Stomach (tissue), 9 donors: ENCODE data around the gene PSAP. TPM values are rescaled to one million over a fixed set of nuclear protein-coding genes. Genes with fewer than 3 reads are reported as not detected.
A peak's percentile ranks its signal among the peaks of the same experiment; 100 is the strongest.

ENCODE experiments used
- DNase-seq, 2 donors: peaks; one replicate each; pipeline versions ENCODE4 v3.0.0 to v3.0.0-alpha.2; 2013 to 2019
- H3K27ac ChIP-seq, 5 donors: fragments of 200-600 bp in 4 of 5; sonication (generic) in 4 of 5; one replicate each; pipeline ENCODE4 v1.5.1; 2013 to 2019; ENCODE audit warnings: mild to moderate bottlenecking in 1 of 5, moderate library complexity in 1 of 5
- H3K27me3 ChIP-seq, 3 donors: fragments of 200-600 bp; sonication (generic); one replicate each; pipeline ENCODE4 v1.5.1; 2017 to 2019; ENCODE audit warnings: mixed run types in 1 of 3
- H3K36me3 ChIP-seq, 4 donors: fragments of 200-600 bp; sonication (generic); 1 replicate in 3 of 4; 2 replicates in 1 of 4; pipeline ENCODE4 v1.5.1; 2016 to 2019
- H3K4me1 ChIP-seq, 4 donors: fragments of 200-600 bp; sonication (generic); one replicate each; pipeline ENCODE4 v1.5.1; 2016 to 2019
- H3K4me3 ChIP-seq, 4 donors: fragments of 200-600 bp; sonication (generic) in 3 of 4; one replicate each; pipeline ENCODE4 v1.5.1; 2016 to 2019; ENCODE audit warnings: mild to moderate bottlenecking in 1 of 4
- H3K9me3 ChIP-seq, 4 donors: fragments of 200-600 bp; sonication (generic); one replicate each; pipeline ENCODE4 v1.5.1; 2016 to 2019
- EP300 ChIP-seq: sonication (generic); formaldehyde crosslinking; IDR thresholded peaks from one replicate; pipeline ENCODE4 v1.6.1; 2017; ENCODE audit warnings: antibody characterized with exemption
- POLR2A ChIP-seq, 4 donors: fragments of 450-650 bp; IDR thresholded peaks; one replicate each; pipeline ENCODE4 v1.6.1; 2016; ENCODE audit warnings: antibody characterized with exemption in 4 of 4, control low read depth in 2 of 4, mild to moderate bottlenecking in 1 of 4, moderate library complexity in 1 of 4
- POLR2AphosphoS5 ChIP-seq, 3 donors: sonication (generic); formaldehyde crosslinking; IDR thresholded peaks; one replicate each; pipeline ENCODE4 v1.6.1; 2016; ENCODE audit warnings: antibody characterized with exemption in 3 of 3
- WGBS, 5 donors: extraction: QIAGEN DNeasy Blood & Tissue Kit in 3 of 5; methylation state at CpG; one replicate each; pipeline versions ENCODE4 v1.1.5 to v1.1.7; 2013 to 2018; 5-methylcytosine and 5-hydroxymethylcytosine counted together
- intact Hi-C: fragments of 100-400 bp; cut with DNase I; formaldehyde crosslinking; loops from one replicate; pipeline ENCODE4 v1.15.1; 2023; ENCODE audit warnings: low total_unique reads
- polyA plus RNA-seq, 3 donors: library from polyadenylated mRNA; stranded (reverse); fragments of 200-250 nt; gene quantifications; one replicate each; pipeline ENCODE4 v1.2.3, GENCODE V29; 2013
- total RNA-seq, 5 donors: library from RNA; depleted of rRNA; stranded (reverse); fragments of >200 nt; gene quantifications; one replicate each; pipeline versions ENCODE4 v1.1.0 to v1.2.3, GENCODE V29; 2014 to 2016
- TF ChIP-seq, protein P1 (sequence below), 7 experiments: fragments of 450-650 bp in 4 of 7; fragments of 200-600 bp in 3 of 7; sonication (generic) in 3 of 7; IDR thresholded peaks; one replicate each; pipeline ENCODE4 v1.5.1; 2016 to 2019; ENCODE audit warnings: antibody characterized with exemption in 7 of 7, control low read depth in 2 of 7, mild to moderate bottlenecking in 1 of 7
- donor health status: healthy with polysubstance abuse.
- donor health status: Bipolar disorder and iron deficiency.
- donor health status: healthy.

Gene PSAP
- total and polyA plus RNA-seq, 8 donors: 174 to 709 (median 413) TPM

DNA sequence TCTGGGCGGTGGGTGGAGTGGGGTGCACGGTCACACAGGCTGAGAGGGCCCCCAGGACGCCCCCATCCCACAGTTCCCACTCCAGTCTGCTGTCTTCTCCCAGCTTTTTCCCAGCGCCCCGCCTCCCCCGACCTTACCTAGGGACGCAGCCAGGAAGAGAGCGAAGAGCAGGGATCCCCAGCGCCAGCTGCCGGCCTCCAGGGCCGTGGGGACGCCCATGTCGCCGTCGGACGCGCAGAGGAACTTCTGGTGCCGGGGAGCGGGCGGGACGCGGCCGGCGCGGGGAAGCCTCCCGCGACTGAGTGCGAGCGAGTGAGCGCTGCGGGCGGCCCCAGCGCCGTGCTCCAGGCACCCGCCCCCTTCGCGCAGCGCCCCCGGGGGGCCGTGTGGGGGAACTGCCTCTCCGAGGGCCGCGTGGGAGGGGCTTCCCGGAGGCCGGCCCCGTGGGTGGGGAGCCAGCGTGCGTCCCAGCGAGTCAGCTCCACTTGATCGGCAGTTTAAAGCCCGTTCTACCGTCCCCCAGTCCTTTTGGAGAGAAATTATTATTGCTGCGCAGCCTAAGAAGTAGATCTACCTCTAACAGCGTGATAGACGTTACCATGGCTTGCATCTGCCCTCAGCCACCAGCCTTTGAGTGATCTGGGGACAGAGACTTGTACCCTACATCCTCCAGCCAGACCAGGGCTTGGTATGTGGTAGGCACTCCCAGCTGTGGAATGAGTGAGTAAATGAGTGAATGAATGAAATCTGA is 77.7 kb downstream of the PSAP start, which contains the start of gene VSIR:
VSIR (minus strand) TSS at position 300 of the 751 bp plus-strand sequence; CDS start at position 219, 81 bp downstream.
- WGBS, 5 donors: 1 to 8% (median 3%) methylated on average over 5 to 55 of the region's 55 CpGs
- TF ChIP-seq, protein P1, sequence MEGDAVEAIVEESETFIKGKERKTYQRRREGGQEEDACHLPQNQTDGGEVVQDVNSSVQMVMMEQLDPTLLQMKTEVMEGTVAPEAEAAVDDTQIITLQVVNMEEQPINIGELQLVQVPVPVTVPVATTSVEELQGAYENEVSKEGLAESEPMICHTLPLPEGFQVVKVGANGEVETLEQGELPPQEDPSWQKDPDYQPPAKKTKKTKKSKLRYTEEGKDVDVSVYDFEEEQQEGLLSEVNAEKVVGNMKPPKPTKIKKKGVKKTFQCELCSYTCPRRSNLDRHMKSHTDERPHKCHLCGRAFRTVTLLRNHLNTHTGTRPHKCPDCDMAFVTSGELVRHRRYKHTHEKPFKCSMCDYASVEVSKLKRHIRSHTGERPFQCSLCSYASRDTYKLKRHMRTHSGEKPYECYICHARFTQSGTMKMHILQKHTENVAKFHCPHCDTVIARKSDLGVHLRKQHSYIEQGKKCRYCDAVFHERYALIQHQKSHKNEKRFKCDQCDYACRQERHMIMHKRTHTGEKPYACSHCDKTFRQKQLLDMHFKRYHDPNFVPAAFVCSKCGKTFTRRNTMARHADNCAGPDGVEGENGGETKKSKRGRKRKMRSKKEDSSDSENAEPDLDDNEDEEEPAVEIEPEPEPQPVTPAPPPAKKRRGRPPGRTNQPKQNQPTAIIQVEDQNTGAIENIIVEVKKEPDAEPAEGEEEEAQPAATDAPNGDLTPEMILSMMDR (IDR thresholded peaks at IDR 0.05): peak in 5 of 7 experiments; percentile 37 to 97 (median 82)
- TF ChIP-seq POLR2AphosphoS5 (IDR thresholded peaks at IDR 0.05) (peak; percentile 63 to 97 (median 93)), EP300 (no peak), POLR2A (IDR thresholded peaks at IDR 0.05) (peak in 1 of 4 donors; percentile 48)
- peak within 1 kb of the TSS; percentile 88 to 93 (median 90) for H3K27ac ChIP-seq
- peaks cover 56 to 85% (median 65%) of the 10 kb centered on the region in 4 donors for H3K4me1 ChIP-seq
- H3K4me3 ChIP-seq: peak within 1 kb of the TSS; percentile 58 to 85 (median 74)
- intact Hi-C loops: no loop called here
- peak; percentile 91 to 96 for DNase-seq
- H3K27me3 ChIP-seq: no peaks in the 10 kb centered on the region
- no peaks in the 10 kb centered on the region for H3K9me3 ChIP-seq
- no peaks in the 10 kb centered on the region for H3K36me3 ChIP-seq

DNA sequence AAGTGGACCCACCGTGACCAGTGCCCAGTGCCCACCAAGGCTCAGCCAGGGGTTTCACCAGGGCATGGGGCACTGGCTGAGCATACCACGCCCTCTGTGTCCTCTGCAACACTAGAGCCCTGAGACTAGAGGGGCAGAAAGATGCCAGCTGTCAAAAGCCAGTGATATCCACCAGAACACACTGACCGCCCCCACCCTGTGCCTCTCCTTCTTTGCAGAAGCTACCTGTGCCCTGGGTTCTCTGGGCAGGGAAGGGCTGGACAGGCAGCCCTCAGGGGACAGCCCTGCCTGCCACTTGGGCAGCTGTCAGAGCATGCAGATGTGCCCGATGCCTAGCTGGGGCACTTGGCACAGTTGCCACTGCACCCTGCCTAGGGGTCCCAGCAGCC is 78.2 kb downstream of the PSAP start:
- H3K4me1 ChIP-seq: peaks cover 62 to 91% (median 71%) of the 10 kb centered on the region in 4 donors
- no peaks in the 10 kb centered on the region for H3K9me3 ChIP-seq
- H3K36me3 ChIP-seq: no peaks in the 10 kb centered on the region
- 46 to 59% (median 53%) methylated on average over 3 to 4 of the region's 4 CpGs; no CpG with 5 or more reads in 1 of the 5 donors for WGBS, 5 donors
- H3K4me3 ChIP-seq: peak overlapping the region; percentile 58 to 85 (median 74)
- TF ChIP-seq EP300 (no peak), POLR2AphosphoS5 (IDR thresholded peaks at IDR 0.05) (no peak), POLR2A (IDR thresholded peaks at IDR 0.05) (no peak)
- TF ChIP-seq, protein P1 (IDR thresholded peaks at IDR 0.05): no peak
- H3K27ac ChIP-seq: peak overlapping the region; percentile 88 to 93 (median 90)
- no peak for DNase-seq
- intact Hi-C loops: no loop called here
- no peaks in the 10 kb centered on the region for H3K27me3 ChIP-seq

GRCh38 chr10:71771821-71772617 is 79.0 kb downstream of the PSAP start:
- intact Hi-C loops: no loop called here
- H3K36me3 ChIP-seq: no peaks in the 10 kb centered on the region
- H3K4me3 ChIP-seq: peak overlapping the region; percentile 58 to 85 (median 74)
- peak; percentile 54 to 77 for DNase-seq
- WGBS, 5 donors: 14 to 25% (median 20%) methylated on average over 2 of the region's 2 CpGs
- no peaks in the 10 kb centered on the region for H3K9me3 ChIP-seq
- TF ChIP-seq POLR2AphosphoS5 (IDR thresholded peaks at IDR 0.05) (peak; percentile 51 to 84 (median 78)), POLR2A (IDR thresholded peaks at IDR 0.05) (no peak)
- H3K4me1 ChIP-seq: peaks cover 70 to 97% (median 79%) of the 10 kb centered on the region in 4 donors
- H3K27ac ChIP-seq: peak overlapping the region; percentile 88 to 93 (median 90)
- H3K27me3 ChIP-seq: no peaks in the 10 kb centered on the region

DNA sequence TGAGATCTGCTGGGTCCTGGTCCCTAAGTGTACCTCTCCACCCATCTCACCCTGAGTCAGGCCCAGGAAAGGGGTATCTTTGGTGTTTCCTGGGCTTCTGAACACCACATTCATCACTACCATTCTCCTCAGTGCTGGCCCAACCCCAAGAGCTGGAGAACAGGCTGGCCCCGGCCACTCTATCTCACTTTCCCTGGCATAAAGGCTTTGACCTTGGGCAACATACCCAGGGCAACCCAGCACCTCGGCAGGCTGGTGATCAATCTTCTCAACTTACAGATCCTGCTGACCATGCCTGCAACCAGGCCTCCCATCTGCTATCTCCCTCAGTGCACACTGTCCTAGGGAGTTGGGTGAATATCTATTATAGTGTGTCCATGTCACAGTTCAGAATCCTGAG is 79.8 kb downstream of the PSAP start:
- peaks cover 78 to 97% (median 87%) of the 10 kb centered on the region in 4 donors for H3K4me1 ChIP-seq
- WGBS, 5 donors: 21 to 48% (median 29%) methylated on average over 2 of the region's 2 CpGs
- peak in 1 of 2 donors; percentile 39 for DNase-seq

More for the DNA sequence above, 79.8 kb downstream of the PSAP start:
- Histone ChIP-seq H3K27me3 (no peaks in the 10 kb centered on the region), H3K9me3 (no peaks in the 10 kb centered on the region), H3K36me3 (no peaks in the 10 kb centered on the region), H3K4me3 (peak overlapping the region; percentile 58 to 85 (median 74)), H3K27ac (peak overlapping the region; percentile 88 to 93 (median 90))
- intact Hi-C loops: no loop called here
- TF ChIP-seq POLR2A (IDR thresholded peaks at IDR 0.05): no peak
- TF ChIP-seq, protein P1 (IDR thresholded peaks at IDR 0.05): no peak
- TF ChIP-seq EP300: no peak
- no peak for TF ChIP-seq POLR2AphosphoS5 (IDR thresholded peaks at IDR 0.05)
